Measurements from ENCODE around the gene EDC3.
"Not testable (repeated sequence)": the region's sequence is repeated elsewhere in the genome, so short reads cannot be mapped to it uniquely, and the experiment has no call there.

DNA sequence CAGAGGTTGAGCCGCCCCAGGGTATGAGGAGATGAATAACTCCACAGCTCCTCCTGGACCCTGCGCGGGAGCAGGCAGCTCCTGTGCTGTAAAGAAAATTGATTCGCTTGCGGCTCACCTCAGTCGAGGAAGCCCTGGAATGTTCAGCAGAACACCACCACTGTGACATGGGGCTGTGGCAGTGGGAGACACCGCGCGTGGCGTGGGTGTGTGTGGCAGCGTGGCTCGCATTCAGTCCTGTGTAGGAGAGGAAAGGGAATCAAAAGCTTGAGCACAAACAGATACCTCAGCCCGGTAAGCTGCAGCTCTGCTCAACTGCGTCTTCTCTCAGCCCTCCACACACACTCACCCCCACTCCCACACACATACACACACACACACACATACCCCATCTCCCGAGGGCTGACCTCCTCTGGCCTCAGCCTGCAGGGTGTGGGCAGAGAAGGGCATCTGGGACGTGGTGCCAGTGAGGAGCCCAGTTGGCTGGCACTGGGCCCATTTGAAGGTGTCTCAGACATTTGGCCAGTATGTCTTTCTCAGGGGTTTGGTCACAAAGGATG, 98.6 kb downstream of the EDC3 start:
- TF ChIP-seq POLR2A (IDR thresholded peaks at IDR 0.05; ENCODE audit: borderline replicate concordance, extremely low read depth, insufficient read depth, insufficient read length); ELF1 (IDR thresholded peaks at IDR 0.05; ENCODE audit: borderline replicate concordance, low read depth); ZNF274 (IDR thresholded peaks at IDR 0.05; ENCODE audit: low read depth, low read length); EZH2 (IDR thresholded peaks at IDR 0.05): not testable (repeated sequence)
- TF ChIP-seq, protein P1, sequence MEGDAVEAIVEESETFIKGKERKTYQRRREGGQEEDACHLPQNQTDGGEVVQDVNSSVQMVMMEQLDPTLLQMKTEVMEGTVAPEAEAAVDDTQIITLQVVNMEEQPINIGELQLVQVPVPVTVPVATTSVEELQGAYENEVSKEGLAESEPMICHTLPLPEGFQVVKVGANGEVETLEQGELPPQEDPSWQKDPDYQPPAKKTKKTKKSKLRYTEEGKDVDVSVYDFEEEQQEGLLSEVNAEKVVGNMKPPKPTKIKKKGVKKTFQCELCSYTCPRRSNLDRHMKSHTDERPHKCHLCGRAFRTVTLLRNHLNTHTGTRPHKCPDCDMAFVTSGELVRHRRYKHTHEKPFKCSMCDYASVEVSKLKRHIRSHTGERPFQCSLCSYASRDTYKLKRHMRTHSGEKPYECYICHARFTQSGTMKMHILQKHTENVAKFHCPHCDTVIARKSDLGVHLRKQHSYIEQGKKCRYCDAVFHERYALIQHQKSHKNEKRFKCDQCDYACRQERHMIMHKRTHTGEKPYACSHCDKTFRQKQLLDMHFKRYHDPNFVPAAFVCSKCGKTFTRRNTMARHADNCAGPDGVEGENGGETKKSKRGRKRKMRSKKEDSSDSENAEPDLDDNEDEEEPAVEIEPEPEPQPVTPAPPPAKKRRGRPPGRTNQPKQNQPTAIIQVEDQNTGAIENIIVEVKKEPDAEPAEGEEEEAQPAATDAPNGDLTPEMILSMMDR (IDR thresholded peaks at IDR 0.05 in 2 of 3, conservative IDR thresholded peaks at IDR 0.05 in 1 of 3; ENCODE audit: borderline replicate concordance in 1 of 3, insufficient read depth in 1 of 3, low read depth in 2 of 3, low read length in 2 of 3) = not testable (repeated sequence)
